K562 (cell line): ENCODE measurements around the gene CADPS2. TPM values are rescaled to one million over a fixed set of nuclear protein-coding genes. Genes with fewer than 3 reads are reported as not detected.

Experiments
- ATAC-seq: fragments of 200-7000 bp; cut with Tn5 transposase; 3 replicates; pipeline ENCODE4 v1.9.1; 2020; ENCODE audit warnings: moderate library complexity
- BruUV-seq: library from RNA; stranded (reverse); fragments of 400-500 nt; replicated peaks from 2 replicates; lab custom pipeline; 2021; lab: Mats Ljungman, UMichigan
- CTCF ChIA-PET: fragments of 300-600 bp; formaldehyde crosslinking; extraction: SDS; loops from one replicate; lab custom pipeline; 2021; ENCODE audit warnings: low intra/inter-chr PET ratio; lab: Yijun Ruan, JAX
- POLR2A ChIA-PET: fragments of 300-600, 350-650 bp; sonication (Branson Sonifier 250); formaldehyde crosslinking; extraction: SDS; loops from one replicate; lab custom pipeline; 2021; ENCODE audit warnings: antibody characterized with exemption, inconsistent platforms; lab: Yijun Ruan, JAX
- DNase-seq, 4 experiments: peaks; one replicate each; pipeline versions ENCODE4 v3.0.0 to v3.0.0-alpha.2; 2011 to 2018; ENCODE audit warnings: low spot score in 3 of 4, mixed read lengths in 3 of 4; ENCODE audit errors: extremely low read depth in 1 of 4
- FAIRE-seq: peaks from 2 replicates; lab custom pipeline; 2011; peaks lifted over from hg19 to GRCh38; lab: Jason Lieb, UNC
- H2AFZ ChIP-seq: 2 replicates; pipeline ENCODE4 v1.6.0; 2011; ENCODE audit warnings: low read depth, low read length, control low read depth, inconsistent platforms
- H3K27ac ChIP-seq: fragments of 200-600 bp; 3 replicates; pipeline ENCODE4 v1.8.0; 2011; ENCODE audit warnings: low read depth, mild to moderate bottlenecking, control low read depth, inconsistent platforms, low read length, moderate library complexity, mixed read lengths; ENCODE audit errors: extremely low read depth
- H3K27me3 ChIP-seq, 2 experiments: fragments of 300-600 bp in 1 of 2; 2 replicates in 1 of 2; 3 replicates in 1 of 2; pipeline versions ENCODE4 v1.6.0 to v1.8.0; 2011; ENCODE audit warnings: inconsistent platforms in 2 of 2, low read length in 2 of 2, mild to moderate bottlenecking in 1 of 2, mixed read lengths in 1 of 2, moderate library complexity in 1 of 2; ENCODE audit not compliant: control insufficient read depth in 2 of 2, insufficient read depth in 2 of 2
- H3K36me3 ChIP-seq: fragments of 300-600 bp; 3 replicates; pipeline ENCODE4 v1.8.0; 2011; ENCODE audit warnings: mild to moderate bottlenecking, low read length, inconsistent platforms; ENCODE audit not compliant: control insufficient read depth, insufficient read depth
- H3K4me1 ChIP-seq, 2 experiments: fragments of 200-600 bp in 1 of 2; replicated peaks in 1 of 2; 2 replicates in 1 of 2; 3 replicates in 1 of 2; pipeline versions ENCODE4 v1.5.1 to v1.8.0; 2011; ENCODE audit warnings: inconsistent platforms in 2 of 2, low read length in 2 of 2, mild to moderate bottlenecking in 1 of 2, mixed read lengths in 1 of 2, moderate library complexity in 1 of 2; ENCODE audit not compliant: control insufficient read depth in 2 of 2, insufficient read depth in 2 of 2
- H3K4me2 ChIP-seq: 2 replicates; pipeline ENCODE4 v1.6.1; 2011; ENCODE audit warnings: low read length, control low read depth, inconsistent platforms, mixed read lengths; ENCODE audit not compliant: insufficient read depth
- H3K4me3 ChIP-seq: fragments of 200-600 bp; sonication (generic), shearing (Covaris generic); 2 replicates; pipeline ENCODE4 v1.5.1; 2016; ENCODE audit warnings: control low read depth, inconsistent platforms
- H3K79me2 ChIP-seq: fragments of 200-600 bp; 3 replicates; pipeline ENCODE4 v1.8.0; 2011; ENCODE audit warnings: low read length, inconsistent platforms; ENCODE audit not compliant: control insufficient read depth, insufficient read depth
- H3K9ac ChIP-seq, 2 experiments: 2 replicates each; pipeline versions ENCODE4 v1.6.0 to v1.6.1; 2011; ENCODE audit warnings: low read depth in 2 of 2, low read length in 2 of 2, control low read depth in 1 of 2, inconsistent platforms in 1 of 2, mild to moderate bottlenecking in 1 of 2, mixed read lengths in 1 of 2; ENCODE audit not compliant: insufficient read depth in 1 of 2
- H3K9me1 ChIP-seq: one replicate; pipeline ENCODE4 v1.6.0; 2011; ENCODE audit warnings: inconsistent platforms, mild to moderate bottlenecking, low read length, moderate library complexity; ENCODE audit not compliant: control insufficient read depth, insufficient read depth
- H3K9me3 ChIP-seq: replicated peaks from 2 replicates; pipeline ENCODE4 v1.5.1; 2011; ENCODE audit warnings: low read depth, low read length, inconsistent platforms; ENCODE audit not compliant: control insufficient read depth, insufficient read depth
- H4K20me1 ChIP-seq: replicated peaks from 2 replicates; pipeline ENCODE4 v1.6.1; 2011; ENCODE audit warnings: low read length, inconsistent platforms, mixed read lengths; ENCODE audit not compliant: control insufficient read depth, insufficient read depth
- ARHGAP35 ChIP-seq: fragments of 450-650 bp; IDR thresholded peaks from 2 replicates; pipeline ENCODE4 v1.6.1; 2018; ENCODE audit not compliant: partially characterized antibody
- ATF4 ChIP-seq: fragments of 450-650 bp; formaldehyde crosslinking; IDR thresholded peaks from 2 replicates; pipeline ENCODE4 v1.4.0; 2022; ENCODE audit warnings: mild to moderate bottlenecking, moderate library complexity
- BHLHE40 ChIP-seq: IDR thresholded peaks from 2 replicates; pipeline ENCODE4 v1.6.1; 2011; ENCODE audit warnings: low read length, improper control_type of control experiment
- GABPB2 ChIP-seq: fragments of 250-450 bp; sonication (Bioruptor Pico); conservative IDR thresholded peaks from 2 replicates; pipeline ENCODE4 v1.5.1; 2021; ENCODE audit warnings: mild to moderate bottlenecking
- NUFIP1 ChIP-seq: fragments of 450-650 bp; IDR thresholded peaks from 2 replicates; pipeline ENCODE4 v1.6.1; 2018; ENCODE audit not compliant: partially characterized antibody
- PHF20 ChIP-seq: fragments of 450-650 bp; IDR thresholded peaks from 2 replicates; pipeline ENCODE4 v1.6.1; 2018; ENCODE audit not compliant: partially characterized antibody
- YBX1 ChIP-seq: fragments of 450-650 bp; IDR thresholded peaks from 2 replicates; pipeline ENCODE4 v1.7.1; 2016; ENCODE audit warnings: mild to moderate bottlenecking
- ZFP91 ChIP-seq: sonication (generic); formaldehyde crosslinking; IDR thresholded peaks from 2 replicates; pipeline ENCODE4 v1.8.0; 2022; ENCODE audit warnings: mild to moderate bottlenecking, missing genetic modification reagents
- ZNF224 ChIP-seq: sonication (generic); formaldehyde crosslinking; IDR thresholded peaks from 2 replicates; pipeline ENCODE4 v1.8.0; 2022; ENCODE audit warnings: mild to moderate bottlenecking, missing genetic modification reagents
- ZNF324 ChIP-seq: fragments of 250-450 bp; sonication (Bioruptor Pico); IDR thresholded peaks from 2 replicates; pipeline ENCODE4 v1.4.0; 2020; ENCODE audit warnings: mild to moderate bottlenecking
- ZNF699 ChIP-seq: fragments of 250-450 bp; sonication (Bioruptor Pico); IDR thresholded peaks from 2 replicates; pipeline ENCODE4 v1.8.0; 2021; ENCODE audit warnings: mild to moderate bottlenecking, moderate library complexity; ENCODE audit not compliant: insufficient replicate concordance
- WGBS: fragments of 100-300 bp; shearing (Covaris generic); methylation state at CpG from one replicate; pipeline ENCODE4 v1.1.6; 2016; ENCODE audit warnings: low coverage, mixed read lengths; ENCODE audit not compliant: insufficient coverage; ENCODE audit errors: missing lambda C conversion rate; 5-methylcytosine and 5-hydroxymethylcytosine counted together
- in situ Hi-C: fragments of 300-500 bp; cut with MboI; formaldehyde crosslinking; loops from 4 replicates; pipeline ENCODE4 v1.15.0; 2018; ENCODE audit warnings: inconsistent platforms, mixed read lengths
- intact Hi-C: fragments of 100-400 bp; cut with micrococcal nuclease; formaldehyde crosslinking; loops from 2 replicates; pipeline ENCODE4 v1.14.2; 2022
- polyA plus RNA-seq, 8 experiments: library from polyadenylated mRNA; depleted of rRNA in 4 of 8; stranded (reverse) in 5 of 8; unstranded in 3 of 8; fragments of >200 nt; fragmentation: Nextera tagmentation in 2 of 8; fragmentation: Illumina TruSeq in 1 of 8; extraction: Ambion mirVana in 2 of 8; extraction: Trizol in 1 of 8; gene quantifications; 2 replicates each; pipeline versions ENCODE4 v1.2.1 to v1.2.3, GENCODE V29; 2011 to 2014; ENCODE audit warnings: inconsistent platforms in 1 of 8, missing spikeins in 1 of 8
- total RNA-seq, 7 experiments: library from RNA; depleted of rRNA in 6 of 7; stranded (reverse); fragments of >200 nt in 6 of 7; fragmentation: Illumina TruSeq in 2 of 7; extraction: Trizol in 2 of 7; gene quantifications; 2 replicates each; pipeline versions ENCODE4 v1.2.1 to v1.2.3, GENCODE V29; 2011 to 2021; ENCODE audit warnings: low replicate concordance in 1 of 7
- TF ChIP-seq, protein P1 (sequence below): fragments of 450-650 bp; IDR thresholded peaks from 2 replicates; pipeline ENCODE4 v1.6.1; 2016; ENCODE audit warnings: missing biosample characterization, missing genetic modification characterization
- TF ChIP-seq, protein P2 (sequence below): fragments of 450-650 bp; IDR thresholded peaks from 2 replicates; pipeline ENCODE4 v1.6.1; 2017; ENCODE audit warnings: antibody characterized with exemption, mild to moderate bottlenecking

The CADPS2 gene
- total and polyA plus RNA-seq, 9 of the 15 experiments (the other 6 are each of a cell fraction or from before 2014, with no cell fraction given), result 0.03 to 0.14 (median 0.04) TPM; not detected in 1

GRCh38 chr7:122849322-122849956, 36.8 kb downstream of the CADPS2 start:
- intact Hi-C loops (no loop called here), in situ Hi-C loops (no loop called here)
- no peaks in the 10 kb centered on the region for H3K9me1 ChIP-seq
- CTCF ChIA-PET, result no interaction called here
- no peaks in the 10 kb centered on the region for H4K20me1 ChIP-seq
- H3K4me1 ChIP-seq, result no peaks in the 10 kb centered on the region
- no TSS peak for BruUV-seq
- no peaks in the 10 kb centered on the region for H3K27me3 ChIP-seq
- POLR2A ChIA-PET, result no interaction called here
- no peak overlapping the region for H3K4me3 ChIP-seq
- H3K4me2 ChIP-seq, result no peak overlapping the region
- FAIRE-seq (no peak), DNase-seq (no peak), ATAC-seq (no peak)
- no peak overlapping the region for H3K9ac ChIP-seq
- WGBS, result 1% methylated on average over 4 of the region's 4 CpGs
- no peaks in the 10 kb centered on the region for H3K79me2 ChIP-seq
- no peaks in the 10 kb centered on the region for H3K9me3 ChIP-seq
- H3K27ac ChIP-seq, result no peak overlapping the region
- no peaks in the 10 kb centered on the region for H3K36me3 ChIP-seq
- no peak overlapping the region for H2AFZ ChIP-seq
- TF ChIP-seq YBX1 (no peak), ZNF699 (CRISPR knock-in tag) (no peak), ZFP91 (CRISPR knock-in tag) (no peak), ARHGAP35 (no peak), PHF20 (no peak), NUFIP1 (no peak), ZNF224 (CRISPR knock-in tag) (no peak), ZNF324 (CRISPR knock-in tag) (no peak), BHLHE40 (no peak), GABPB2 (CRISPR knock-in tag) (no peak), ATF4 (no peak)
- TF ChIP-seq, protein P1, sequence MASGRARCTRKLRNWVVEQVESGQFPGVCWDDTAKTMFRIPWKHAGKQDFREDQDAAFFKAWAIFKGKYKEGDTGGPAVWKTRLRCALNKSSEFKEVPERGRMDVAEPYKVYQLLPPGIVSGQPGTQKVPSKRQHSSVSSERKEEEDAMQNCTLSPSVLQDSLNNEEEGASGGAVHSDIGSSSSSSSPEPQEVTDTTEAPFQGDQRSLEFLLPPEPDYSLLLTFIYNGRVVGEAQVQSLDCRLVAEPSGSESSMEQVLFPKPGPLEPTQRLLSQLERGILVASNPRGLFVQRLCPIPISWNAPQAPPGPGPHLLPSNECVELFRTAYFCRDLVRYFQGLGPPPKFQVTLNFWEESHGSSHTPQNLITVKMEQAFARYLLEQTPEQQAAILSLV, result no peak
- TF ChIP-seq, protein P2, sequence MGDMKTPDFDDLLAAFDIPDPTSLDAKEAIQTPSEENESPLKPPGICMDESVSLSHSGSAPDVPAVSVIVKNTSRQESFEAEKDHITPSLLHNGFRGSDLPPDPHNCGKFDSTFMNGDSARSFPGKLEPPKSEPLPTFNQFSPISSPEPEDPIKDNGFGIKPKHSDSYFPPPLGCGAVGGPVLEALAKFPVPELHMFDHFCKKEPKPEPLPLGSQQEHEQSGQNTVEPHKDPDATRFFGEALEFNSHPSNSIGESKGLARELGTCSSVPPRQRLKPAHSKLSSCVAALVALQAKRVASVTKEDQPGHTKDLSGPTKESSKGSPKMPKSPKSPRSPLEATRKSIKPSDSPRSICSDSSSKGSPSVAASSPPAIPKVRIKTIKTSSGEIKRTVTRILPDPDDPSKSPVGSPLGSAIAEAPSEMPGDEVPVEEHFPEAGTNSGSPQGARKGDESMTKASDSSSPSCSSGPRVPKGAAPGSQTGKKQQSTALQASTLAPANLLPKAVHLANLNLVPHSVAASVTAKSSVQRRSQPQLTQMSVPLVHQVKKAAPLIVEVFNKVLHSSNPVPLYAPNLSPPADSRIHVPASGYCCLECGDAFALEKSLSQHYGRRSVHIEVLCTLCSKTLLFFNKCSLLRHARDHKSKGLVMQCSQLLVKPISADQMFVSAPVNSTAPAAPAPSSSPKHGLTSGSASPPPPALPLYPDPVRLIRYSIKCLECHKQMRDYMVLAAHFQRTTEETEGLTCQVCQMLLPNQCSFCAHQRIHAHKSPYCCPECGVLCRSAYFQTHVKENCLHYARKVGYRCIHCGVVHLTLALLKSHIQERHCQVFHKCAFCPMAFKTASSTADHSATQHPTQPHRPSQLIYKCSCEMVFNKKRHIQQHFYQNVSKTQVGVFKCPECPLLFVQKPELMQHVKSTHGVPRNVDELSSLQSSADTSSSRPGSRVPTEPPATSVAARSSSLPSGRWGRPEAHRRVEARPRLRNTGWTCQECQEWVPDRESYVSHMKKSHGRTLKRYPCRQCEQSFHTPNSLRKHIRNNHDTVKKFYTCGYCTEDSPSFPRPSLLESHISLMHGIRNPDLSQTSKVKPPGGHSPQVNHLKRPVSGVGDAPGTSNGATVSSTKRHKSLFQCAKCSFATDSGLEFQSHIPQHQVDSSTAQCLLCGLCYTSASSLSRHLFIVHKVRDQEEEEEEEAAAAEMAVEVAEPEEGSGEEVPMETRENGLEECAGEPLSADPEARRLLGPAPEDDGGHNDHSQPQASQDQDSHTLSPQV, result no peak
